Fibroblast of mammary gland (primary cell): ENCODE measurements around the gene GNS.

Source experiments
- DNase-seq: peaks from one replicate; pipeline ENCODE4 v3.0.0-alpha.2; 2010; ENCODE audit warnings: low read depth
- H3K4me3 ChIP-seq: 2 replicates; pipeline ENCODE4 v1.5.1; 2011; ENCODE audit warnings: low read depth, mild to moderate bottlenecking, low read length, moderate library complexity; ENCODE audit not compliant: control insufficient read depth
- TF ChIP-seq, protein P1 (sequence below): conservative IDR thresholded peaks from 2 replicates; pipeline ENCODE4 v1.5.1; 2011; ENCODE audit warnings: low read depth, low read length, inconsistent platforms; ENCODE audit not compliant: control insufficient read depth, insufficient read depth

The GNS gene

DNA sequence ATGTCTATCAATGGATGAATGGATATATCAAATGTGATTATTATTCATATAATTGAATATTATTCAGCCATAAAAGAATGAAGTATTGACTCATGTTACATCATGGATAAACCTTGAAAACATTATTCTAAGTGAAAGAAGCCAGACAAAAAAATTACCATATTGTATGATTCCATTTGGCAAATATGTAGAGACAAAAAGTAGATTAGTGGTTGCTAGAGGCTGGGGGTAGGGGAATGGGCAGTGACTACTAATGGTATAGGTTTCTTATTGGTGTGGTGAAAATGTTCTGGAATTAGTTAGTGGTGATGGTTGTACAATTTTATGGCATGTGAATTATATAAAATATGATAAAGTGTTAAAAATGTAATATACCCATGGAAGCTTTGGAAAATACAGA, 31.8 kb upstream of the GNS start:
- no peak overlapping the region for H3K4me3 ChIP-seq
- TF ChIP-seq, protein P1, sequence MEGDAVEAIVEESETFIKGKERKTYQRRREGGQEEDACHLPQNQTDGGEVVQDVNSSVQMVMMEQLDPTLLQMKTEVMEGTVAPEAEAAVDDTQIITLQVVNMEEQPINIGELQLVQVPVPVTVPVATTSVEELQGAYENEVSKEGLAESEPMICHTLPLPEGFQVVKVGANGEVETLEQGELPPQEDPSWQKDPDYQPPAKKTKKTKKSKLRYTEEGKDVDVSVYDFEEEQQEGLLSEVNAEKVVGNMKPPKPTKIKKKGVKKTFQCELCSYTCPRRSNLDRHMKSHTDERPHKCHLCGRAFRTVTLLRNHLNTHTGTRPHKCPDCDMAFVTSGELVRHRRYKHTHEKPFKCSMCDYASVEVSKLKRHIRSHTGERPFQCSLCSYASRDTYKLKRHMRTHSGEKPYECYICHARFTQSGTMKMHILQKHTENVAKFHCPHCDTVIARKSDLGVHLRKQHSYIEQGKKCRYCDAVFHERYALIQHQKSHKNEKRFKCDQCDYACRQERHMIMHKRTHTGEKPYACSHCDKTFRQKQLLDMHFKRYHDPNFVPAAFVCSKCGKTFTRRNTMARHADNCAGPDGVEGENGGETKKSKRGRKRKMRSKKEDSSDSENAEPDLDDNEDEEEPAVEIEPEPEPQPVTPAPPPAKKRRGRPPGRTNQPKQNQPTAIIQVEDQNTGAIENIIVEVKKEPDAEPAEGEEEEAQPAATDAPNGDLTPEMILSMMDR: no peak
- no peak for DNase-seq

DNA sequence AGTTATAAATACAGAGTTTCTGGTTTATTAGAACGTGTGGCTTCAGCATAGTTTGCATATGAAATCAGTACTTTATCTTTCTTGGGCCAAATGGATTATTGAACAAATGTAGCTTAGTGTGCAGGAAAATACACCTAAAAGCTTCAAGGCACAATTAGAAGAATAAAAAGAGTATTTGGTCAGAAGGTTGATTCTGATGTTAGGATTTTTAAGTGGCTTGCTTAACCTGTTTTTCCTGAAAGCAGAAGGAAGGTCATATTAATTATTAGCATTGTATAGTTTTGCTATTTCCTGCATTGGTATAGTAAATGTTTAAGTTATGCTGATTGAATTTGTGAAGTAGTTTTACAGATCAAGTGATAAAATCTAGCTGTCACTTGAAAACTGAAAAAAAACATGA, 31.0 kb upstream of the GNS start:
- DNase-seq: no peak
- TF ChIP-seq, protein P1: no peak
- no peak overlapping the region for H3K4me3 ChIP-seq

GRCh38 chr12:64785838-64786237, 26.6 kb upstream of the GNS start:
- no peak overlapping the region for H3K4me3 ChIP-seq
- TF ChIP-seq, protein P1: no peak

DNA sequence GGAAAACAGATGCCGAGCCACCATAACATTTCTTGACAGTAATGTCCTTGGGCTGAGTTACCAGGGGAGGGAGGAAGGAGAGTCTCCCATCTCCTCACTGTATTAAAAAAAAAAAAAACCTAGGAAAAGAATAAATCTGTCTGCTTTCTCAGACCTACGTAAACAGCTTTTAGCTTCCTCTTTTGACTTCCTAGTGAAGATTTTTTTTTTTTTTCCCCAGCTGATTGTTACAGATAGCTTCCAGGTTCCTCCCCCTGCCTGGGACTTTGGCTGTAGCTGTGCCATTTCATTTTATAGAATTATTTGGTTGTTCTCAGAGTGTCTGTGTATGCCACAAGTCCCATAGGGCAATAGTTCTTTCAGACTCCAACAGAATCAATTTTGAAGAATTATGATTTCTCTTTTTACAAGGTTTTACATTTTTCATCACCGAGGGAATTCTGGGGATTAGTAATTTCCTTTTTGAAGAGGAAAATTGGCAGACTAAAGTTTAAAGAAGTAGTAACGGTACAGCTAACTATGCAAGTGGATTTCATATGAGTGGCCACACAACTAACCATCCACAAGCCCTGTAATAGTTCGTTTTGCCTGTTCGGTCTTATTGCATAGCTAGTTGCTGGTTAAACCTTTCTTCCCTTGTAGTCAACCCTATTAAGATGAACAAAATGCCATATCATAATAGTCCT, 23.1 kb upstream of the GNS start:
- H3K4me3 ChIP-seq: no peak overlapping the region
- no peak for DNase-seq
- TF ChIP-seq, protein P1: no peak

More at GRCh38 chr12:64785838-64786237, 26.6 kb upstream of the GNS start:
- DNase-seq: no peak

GRCh38 chr12:64781280-64782190, 22.3 kb upstream of the GNS start:
- TF ChIP-seq, protein P1: no peak
- DNase-seq: no peak
- H3K4me3 ChIP-seq: no peak overlapping the region

GRCh38 chr12:64780531-64781279, 21.5 kb upstream of the GNS start:
- TF ChIP-seq, protein P1: no peak
- no peak for DNase-seq
- no peak overlapping the region for H3K4me3 ChIP-seq
